Measurements from ENCODE around the gene EMX1. TPM values are rescaled to one million over a fixed set of nuclear protein-coding genes. Genes with fewer than 3 reads are reported as not detected.

EMX1 gene
- not detected in 2 replicates for total RNA-seq

DNA sequence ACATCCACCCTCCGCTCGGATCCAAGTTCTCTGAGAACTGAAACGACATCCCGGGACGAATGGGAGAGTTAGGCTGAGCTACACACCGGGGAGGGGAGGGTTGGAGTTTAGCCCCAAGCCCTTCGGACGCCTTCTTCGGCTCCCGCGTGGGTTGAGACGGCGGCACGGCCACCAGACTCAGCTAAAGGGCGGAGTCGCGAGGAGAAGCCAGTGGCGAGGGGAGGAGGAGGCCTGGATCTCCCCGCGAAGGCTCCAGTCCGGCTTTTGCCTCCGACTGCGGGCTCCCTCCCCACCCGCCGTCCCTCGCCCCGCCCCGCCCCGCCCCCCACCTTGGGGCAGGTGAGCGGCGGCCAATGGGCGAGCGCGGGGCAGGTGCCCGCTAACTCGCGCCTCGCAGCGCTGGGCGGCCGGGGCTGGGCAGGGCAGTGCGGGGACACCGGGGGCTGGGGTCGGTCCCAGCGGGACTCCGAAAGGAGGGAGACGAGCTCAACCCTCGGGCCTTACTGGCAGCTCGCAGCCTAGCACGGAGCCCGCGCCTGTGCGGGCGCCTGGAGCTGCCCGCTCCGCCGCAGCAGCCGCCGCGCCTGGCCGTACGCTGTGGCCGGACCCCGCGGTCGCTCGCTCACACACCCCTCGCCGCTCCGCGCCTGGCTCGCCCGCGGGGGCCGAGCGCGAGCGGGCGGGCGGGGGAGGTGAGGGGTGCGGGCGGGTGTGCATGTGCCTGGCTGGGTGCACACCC, at the start of gene EMX1:
TSS of gene EMX1 (plus strand) at position 382 of the 739 bp plus-strand sequence. CDS start at position 716, 334 bp downstream.
- DNase-seq (ENCODE audit: low read depth in 2 of 2): peak in 1 of 2 donors; percentile 23

DNA sequence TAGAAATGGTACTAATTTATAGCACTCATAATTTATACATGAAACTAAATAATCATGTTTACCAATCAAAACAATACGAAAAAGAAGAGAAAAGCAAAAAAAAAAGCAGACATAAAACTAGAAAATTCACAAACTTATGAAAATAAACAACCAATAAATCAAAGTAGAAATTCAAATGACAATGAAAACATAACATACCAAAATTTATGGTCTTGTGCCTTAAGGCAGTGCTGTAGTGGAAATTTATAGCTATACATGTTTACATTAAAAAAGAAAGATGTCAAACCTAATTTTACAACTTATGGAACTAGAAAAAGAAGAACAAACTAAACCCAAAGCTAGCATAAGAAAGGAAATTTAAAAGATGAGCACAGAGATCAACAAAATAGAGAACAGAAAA, 46.3 kb upstream of the EMX1 start:
- no peak for DNase-seq (ENCODE audit: low read depth in 2 of 2)

DNA sequence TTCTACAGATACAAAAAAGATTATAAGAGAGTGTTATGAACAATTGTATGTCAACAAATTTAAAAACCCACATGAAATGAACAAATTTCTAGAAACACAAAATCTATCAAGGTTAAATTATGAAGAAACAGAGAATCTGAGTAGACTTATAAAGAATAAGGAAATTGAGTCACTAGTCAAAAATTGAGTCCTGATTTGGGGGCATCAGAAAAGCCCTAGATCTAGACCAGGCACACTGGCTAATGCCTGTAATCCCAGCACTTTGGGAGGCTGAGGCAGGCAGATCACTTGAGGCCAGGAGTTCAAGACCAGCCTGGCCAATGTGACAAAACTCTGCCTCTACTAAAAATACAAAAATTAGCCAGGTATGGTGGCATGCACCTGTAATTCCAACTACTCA, 45.4 kb upstream of the EMX1 start:
- DNase-seq (ENCODE audit: low read depth in 2 of 2): no peak

DNA sequence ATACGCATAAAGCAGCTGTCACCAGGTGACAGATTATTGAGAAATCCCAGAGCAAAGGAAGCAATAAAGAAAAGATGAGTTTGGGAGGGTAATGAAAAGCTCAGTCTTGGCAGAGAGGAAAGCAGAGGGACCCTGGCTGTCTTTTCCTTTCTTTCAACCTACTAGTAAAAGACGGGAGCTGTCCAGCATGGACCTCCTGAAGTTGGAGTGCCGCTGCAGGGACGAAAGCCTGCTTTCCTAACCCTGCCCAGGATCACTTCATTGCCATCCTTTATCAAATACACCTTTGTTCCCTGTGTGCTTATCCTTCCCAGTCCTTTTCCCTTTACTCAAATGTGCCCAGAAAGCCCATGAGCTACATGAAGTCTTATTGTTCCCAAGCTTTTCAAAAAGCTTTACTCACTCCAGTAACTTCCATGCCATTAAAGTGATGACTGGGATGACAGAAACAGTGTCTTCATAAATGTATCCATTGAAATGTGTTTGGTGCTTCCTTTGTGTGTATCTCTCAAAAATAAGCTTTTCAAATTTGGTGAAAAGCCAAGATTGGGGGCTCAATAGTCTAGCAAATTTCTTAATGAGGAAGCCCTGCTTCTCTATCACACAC, 33.9 kb upstream of the EMX1 start:
- DNase-seq (ENCODE audit: low read depth in 2 of 2): peak; percentile 53 to 57

DNA sequence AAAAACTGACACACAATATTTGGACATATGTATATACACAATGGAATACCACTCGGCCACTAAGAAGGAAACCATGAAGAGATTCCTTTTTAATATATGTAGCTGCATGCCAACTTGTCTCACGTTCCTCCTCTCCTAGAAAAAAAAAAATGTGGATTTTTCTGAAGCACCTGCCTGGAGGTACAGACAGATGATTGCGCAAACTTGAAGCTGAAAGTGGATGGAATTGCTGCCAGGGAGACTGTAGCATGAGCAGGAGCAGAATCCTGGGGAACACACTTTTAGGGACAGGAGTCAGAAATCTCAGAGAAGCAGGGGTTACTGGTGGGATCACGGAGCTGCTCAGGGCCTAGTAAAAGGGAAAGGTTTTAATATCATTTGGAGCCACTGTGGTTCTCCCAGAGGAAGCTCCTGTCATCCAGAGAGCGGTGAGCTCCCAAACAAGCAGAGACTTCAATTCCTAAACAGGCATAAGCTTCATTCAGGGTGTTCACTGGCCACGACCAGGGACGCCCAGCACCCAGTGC, 30.8 kb upstream of the EMX1 start:
- no peak for DNase-seq (ENCODE audit: low read depth in 2 of 2)

DNA sequence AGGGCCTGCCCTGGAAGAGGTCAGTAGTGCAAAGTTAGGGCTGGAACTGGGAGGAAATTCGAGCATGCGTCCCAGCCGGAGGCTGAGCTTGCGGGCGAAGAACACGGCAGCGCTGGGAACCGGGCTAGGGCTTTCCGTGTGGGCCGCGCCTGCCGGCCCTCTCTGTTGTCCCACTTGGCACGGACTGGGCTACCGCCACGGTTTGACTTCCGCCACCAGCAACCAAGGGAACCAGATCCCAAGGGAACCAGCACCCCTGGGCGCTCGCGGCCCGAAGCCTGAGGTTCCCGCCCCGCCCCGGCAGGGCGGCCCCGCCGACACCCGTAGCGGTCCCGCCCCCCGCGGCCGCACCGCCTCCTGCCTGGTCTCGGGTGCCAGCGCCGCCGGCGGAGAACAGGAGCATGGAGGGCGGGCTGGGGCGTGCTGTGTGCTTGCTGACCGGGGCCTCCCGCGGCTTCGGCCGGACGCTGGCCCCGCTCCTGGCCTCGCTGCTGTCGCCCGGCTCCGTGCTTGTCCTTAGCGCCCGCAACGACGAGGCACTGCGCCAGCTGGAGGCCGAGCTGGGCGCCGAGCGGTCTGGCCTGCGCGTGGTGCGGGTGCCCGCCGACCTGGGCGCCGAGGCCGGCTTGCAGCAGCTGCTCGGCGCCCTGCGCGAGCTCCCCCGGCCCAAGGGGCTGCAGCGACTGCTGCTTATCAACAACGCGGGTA, 30.1 kb upstream of the EMX1 start, which contains the start of gene SPR:
TSS of gene SPR (plus strand) at position 377 of the 708 bp plus-strand sequence. CDS start at position 402, 25 bp downstream.
- peak; percentile 68 to 77 for DNase-seq (ENCODE audit: low read depth in 2 of 2)

DNA sequence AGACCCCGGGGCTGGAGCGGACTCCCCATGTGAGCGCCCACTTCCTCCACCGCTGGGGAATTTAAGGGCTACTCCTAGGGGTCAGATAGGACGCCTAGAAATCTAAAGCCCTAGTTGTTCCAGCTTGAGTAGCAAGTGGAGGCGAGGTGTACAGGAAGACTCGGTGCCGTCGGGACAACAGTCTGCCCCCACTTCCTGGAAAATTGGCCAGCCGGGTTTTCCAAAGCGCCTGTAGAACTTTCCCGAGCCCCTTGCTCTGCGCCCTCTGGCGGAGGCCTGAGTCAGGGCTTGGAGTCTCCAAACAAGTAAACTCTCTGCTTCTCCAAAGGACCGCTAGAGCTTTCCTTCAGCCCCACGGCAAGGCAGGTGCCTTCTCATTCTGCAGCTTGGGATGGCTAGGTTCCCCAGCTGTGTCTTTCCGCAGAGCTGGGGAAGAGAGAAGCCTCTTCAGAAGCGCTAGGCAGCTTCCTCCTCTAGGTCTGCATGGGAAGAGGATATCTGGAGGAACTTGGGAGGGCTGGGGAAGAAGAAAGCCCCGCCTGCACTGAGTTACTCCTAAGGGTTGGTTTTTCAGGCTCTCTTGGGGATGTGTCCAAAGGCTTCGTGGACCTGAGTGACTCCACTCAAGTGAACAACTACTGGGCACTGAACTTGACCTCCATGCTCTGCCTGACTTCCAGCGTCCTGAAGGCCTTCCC, 29.4 kb upstream of the EMX1 start:
- peak; percentile 87 for DNase-seq (ENCODE audit: low read depth in 2 of 2)

DNA sequence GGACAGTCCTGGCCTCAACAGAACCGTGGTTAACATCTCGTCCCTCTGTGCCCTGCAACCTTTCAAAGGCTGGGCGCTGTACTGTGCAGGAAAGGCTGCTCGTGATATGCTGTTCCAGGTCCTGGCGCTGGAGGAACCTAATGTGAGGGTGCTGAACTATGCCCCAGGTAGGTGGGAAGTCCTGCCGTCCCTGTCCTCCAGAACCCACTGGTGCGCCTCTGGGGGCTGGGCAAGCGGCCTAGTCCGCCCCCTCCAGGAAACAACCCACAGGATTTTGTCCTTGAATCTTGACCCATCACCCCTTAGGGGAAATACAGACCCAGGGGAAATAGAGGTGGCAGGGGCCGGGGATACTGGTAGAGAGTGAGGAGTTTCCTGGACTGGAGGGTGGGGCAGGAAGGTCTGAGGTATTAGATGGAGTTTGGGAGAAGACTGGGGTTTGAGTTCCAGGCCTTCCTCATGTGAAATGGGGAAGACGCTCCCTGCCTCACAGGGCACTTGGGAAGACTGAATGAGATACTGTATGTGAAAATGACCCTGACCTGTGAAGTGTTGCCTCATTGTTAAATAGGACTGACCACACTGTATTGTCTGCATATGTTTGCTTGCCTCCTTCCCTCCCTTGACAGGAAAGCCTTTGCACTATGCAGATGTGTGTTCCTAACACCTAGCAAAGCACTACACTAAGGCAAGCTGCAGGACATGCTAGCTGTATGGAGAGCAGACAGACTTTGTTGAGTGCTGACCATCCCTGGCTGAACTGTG, 28.7 kb upstream of the EMX1 start:
- DNase-seq (ENCODE audit: low read depth in 2 of 2): no peak

DNA sequence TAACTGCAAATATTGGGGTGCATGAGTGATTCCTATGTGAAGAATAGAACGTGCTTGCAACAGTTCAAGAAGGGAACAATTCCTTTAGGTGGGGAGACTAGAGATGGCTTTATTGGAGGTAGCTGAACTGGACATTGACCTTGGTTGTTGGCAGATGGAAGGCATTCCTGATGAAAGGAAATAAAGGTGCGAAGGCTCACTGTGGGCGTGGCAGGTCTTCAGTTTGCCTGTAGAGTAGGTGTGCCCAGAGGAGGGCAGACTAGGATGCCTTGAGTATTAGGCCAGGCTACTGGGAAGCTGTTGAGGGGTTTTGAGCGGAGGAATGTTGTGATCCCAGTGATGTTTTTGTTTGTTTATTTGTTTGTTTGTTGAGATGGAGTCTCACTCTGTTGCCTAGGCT, 27.3 kb upstream of the EMX1 start:
- DNase-seq (ENCODE audit: low read depth in 2 of 2): no peak

DNA sequence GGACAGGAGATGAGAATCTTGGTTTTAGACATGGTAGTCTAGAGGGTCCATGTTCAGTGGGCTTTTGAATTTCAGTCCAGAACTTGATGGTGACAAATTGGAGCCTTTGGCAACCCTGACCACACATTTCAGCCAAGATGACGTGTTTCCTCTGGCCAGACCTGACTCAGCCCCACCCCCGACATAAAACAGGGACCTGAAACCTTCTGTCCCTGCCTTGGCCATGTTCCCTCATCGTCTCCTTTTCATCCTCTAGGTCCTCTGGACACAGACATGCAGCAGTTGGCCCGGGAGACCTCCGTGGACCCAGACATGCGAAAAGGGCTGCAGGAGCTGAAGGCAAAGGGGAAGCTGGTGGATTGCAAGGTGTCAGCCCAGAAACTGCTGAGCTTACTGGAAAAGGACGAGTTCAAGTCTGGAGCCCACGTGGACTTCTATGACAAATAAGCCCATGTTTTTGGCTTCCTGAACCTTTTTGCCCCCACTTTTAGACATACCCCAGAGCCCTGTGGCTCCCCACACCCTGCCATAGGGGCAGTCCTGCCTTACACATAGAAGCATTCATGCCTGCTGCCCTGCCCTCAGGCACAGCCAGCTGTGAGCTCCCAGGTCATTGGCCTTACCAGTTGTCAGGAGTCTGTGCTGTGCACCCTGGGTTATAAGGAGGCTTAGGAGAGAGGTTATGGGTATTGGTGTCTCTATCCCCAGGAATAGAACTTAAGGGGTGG, 26.1 kb upstream of the EMX1 start:
- DNase-seq (ENCODE audit: low read depth in 2 of 2): peak; percentile 29 to 52

DNA sequence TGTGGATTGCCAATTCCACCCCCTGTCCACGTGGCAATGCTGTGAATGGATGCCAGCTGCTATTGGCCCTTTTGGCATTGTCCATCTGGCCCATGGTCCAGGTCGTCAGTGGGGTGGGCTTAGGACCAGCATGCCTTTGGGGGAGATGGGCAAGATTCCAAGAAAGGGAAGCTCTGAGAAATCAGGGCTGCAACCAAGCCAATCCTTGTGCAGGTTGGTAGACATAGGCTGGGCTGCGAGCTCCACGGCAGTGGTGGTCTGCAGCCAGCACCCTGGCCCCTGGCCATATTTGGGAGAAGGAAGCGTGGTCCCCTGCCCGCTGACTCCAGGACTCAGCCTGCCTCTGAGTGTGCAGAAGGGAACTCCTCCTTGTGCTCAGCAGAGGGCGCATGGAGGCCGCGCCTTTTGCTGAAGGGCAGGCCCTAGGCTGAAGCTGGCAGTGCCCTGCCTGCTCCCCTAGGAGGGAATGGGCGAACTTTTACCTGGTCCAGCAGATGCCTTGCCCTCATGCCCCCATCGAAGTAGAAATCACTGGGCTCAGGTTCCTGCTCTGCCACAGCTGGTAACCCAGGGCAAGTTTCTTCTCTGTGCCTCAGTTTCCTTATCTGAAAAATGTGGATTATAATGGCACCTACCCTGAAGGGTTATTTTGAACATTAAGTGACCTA, 24.7 kb upstream of the EMX1 start:
- DNase-seq (ENCODE audit: low read depth in 2 of 2): peak; percentile 80 to 83

DNA sequence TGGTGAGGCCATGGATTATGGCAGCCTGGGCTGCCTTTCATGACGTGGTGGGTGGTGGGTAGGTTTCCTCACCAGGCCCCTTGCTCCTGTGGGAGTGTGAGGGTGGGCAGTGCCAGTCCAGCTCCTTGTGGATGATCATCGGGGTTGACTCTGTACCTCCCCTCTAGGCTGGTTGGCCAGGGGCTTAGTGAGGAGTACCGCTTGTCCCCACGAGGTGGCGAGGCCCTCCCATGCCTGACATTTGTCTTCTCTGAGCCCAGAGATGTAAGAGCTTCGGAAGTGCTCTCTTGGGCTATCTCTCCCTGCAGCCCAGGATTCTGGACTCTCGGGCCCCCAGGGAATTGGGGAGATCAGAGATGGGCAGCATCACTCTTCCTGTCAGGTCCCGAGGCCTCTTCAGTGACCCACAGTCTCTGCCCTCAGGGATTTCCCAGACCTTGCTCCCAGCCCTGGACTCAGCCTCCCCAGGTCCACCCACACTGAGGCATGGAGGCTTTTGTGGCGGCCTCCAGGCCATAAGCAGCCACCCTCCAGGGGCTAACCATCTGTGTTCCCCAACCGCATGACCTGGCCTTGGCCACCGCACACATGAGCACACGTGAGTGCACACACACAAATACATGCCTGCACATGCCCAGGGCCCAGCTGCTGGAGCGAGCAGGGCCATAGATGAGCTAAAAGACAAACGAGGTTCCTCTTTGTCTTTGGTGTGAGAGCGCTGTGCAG, 23.6 kb upstream of the EMX1 start:
- peak; percentile 77 to 83 for DNase-seq (ENCODE audit: low read depth in 2 of 2)

DNA sequence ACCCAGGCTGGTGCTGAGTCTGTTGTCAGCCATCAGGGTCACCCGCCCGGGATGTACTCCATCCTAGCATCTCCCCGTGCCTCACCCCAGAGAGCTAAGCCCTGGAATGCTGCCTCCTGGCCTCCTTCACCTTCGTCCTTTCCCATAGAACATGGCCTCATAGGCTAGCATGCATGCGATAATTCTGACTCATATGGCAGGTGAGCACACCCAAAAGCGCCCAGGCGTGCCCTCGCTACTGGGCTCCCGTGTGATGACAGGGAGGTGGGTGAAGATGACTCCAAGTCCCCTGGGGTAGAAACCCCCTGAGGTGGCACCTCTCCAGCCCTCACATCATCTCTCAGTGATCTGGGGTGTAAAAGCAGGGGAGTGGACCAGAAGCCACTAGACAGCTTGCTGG, 22.8 kb upstream of the EMX1 start:
- DNase-seq (ENCODE audit: low read depth in 2 of 2): no peak

DNA sequence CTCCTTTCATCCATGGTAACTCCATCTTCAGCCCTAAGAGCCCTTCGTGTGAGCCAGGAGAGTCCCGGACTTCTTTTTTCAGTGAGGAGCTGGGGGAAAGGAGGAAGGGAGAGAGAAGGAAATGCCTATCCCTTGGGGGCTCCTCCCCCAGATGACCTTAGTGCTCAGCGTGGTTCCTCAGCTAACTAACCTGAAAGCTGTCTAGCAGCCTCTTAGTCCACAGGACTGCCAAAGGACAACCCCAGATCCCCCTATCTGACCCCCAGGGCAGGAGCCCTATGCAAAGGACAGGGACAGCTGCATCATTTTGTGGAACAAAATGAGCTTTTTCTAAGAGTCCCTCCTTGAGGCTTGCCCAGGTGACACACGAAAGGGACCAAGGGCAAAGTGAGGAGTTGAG, 22.2 kb upstream of the EMX1 start:
- DNase-seq (ENCODE audit: low read depth in 2 of 2): no peak

DNA sequence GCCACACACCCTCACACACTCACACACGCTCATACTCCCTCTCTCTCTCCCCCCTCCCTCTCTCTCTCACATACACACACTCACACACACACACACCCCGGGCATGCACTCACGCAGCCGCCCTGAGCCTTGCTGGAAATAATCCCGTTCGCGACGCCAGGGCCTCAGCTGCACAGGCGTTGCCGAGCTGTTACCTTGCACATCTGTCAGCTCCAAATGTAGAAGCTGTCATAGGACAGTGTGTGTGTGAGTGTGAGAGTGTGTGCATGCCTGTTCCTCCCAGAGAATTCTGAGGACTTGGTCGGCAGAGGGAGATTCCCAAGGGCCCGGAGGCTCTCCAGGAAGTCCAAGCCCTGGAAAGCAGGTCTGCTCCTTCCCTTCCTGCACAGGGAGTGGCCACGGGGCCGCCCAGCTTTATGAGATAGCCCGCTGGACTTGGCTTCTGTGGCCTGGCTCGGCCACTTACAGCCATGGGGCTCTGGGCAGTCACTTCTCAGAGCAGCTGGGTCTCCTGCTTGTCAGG, 21.5 kb upstream of the EMX1 start:
- DNase-seq (ENCODE audit: low read depth in 2 of 2): peak; percentile 48 to 50

DNA sequence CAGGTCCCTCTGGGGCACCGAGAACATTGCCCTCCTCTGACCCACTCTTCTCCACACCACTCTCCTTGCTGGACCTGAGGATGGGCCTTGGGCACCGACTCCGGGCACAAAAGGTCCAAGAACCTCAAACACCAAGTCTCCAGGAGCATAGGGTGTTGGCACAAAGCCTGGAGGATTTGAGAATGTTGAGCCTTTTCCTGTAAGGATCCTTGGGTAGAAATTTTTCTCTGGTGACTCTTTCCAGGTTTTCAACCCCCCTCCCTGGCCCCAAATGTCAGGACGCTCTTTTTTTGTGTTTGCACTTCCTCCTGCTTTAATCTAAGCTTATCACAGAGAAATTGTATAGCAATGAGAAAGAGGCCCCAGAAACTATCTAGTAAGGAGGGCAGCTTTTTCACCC, 20.9 kb upstream of the EMX1 start:
- DNase-seq (ENCODE audit: low read depth in 2 of 2): no peak

DNA sequence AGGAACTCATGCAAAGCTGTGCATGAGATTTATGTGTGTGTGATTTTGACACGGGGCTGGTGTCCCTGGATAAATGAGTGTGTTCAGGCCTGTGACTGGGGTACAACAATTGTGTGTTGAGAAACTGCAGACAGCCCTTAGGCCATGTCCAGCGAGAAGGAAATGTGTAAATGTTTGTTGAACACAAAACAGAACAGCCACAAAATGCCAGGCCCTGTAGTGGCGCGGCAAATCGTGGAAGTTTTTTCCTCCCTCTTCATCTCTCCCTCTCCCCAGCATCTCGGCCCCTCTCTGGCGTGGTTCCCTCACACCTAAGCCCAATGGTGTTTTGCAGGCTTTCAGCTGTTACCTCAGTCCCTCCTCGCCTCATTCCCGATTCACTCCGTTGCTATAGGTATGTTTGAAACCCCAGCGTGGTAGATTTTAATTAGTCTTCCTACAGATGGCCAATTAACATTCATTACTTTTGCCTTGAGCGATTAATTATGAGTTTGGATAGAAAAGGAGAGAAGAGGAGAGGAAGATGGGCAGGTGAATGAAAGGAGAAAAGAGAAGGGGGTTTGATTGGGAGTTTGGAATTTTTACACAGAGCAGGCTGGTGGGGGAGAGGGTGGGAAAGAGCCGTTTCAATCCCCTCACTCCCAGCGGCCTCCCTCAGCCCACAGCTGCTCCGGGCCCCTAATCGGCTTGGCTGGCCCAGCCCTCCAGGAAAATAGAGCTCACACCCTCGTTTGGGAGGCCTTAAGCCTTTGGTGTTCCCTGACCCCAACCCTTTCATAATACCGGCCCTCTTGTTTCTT, 19.3 kb upstream of the EMX1 start:
- no peak for DNase-seq (ENCODE audit: low read depth in 2 of 2)

DNA sequence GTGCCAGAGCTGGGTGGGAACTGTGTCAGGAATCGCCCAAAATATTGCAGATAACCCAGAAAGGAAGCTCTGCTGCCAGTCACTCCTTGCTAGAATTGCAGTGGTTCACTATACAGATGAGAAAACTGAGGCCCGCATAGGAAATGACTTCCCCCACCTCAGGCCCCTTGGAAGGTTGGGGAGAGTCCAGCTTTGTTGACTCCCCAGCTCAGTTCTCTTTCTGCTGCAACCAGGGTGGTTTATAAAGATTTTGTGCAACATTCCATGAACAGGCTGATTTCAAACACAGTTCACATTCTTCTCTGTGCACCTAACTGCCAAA, 18.8 kb upstream of the EMX1 start:
- DNase-seq (ENCODE audit: low read depth in 2 of 2): no peak

All from lung microvascular endothelial cell (primary cell).